ENCODE data around the gene ZNF48.

DNA sequence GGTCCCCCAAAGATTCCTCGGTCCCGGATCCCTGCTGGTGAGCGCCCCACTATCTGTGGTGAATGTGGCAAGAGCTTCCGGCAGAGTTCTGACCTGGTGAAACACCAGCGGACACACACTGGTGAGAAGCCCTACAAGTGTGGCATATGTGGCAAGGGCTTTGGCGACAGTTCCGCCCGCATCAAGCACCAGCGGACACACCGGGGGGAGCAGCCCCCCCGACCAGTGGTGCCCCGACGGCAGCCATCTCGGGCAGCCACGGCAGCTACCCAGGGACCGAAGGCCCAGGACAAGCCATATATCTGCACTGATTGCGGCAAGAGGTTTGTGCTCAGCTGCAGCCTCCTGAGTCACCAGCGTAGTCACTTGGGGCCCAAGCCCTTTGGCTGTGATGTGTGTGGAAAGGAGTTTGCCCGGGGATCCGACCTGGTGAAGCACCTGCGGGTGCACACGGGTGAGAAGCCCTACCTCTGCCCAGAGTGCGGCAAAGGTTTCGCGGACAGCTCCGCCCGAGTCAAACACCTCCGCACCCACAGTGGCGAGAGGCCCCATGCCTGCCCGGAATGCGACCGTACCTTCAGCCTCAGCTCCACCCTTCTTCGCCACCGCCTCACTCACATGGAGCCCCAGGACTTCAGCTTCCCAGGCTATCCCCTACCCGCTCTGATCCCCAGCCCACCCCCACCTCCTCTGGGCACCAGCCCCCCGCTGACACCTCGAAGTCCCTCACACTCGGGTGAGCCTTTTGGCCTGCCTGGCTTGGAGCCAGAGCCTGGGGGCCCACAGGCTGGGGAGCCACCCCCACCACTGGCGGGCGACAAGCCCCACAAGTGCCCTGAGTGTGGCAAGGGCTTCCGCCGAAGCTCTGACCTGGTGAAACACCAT lies 2.8 kb downstream of the ZNF48 start:
- TF ChIP-seq, protein P1, sequence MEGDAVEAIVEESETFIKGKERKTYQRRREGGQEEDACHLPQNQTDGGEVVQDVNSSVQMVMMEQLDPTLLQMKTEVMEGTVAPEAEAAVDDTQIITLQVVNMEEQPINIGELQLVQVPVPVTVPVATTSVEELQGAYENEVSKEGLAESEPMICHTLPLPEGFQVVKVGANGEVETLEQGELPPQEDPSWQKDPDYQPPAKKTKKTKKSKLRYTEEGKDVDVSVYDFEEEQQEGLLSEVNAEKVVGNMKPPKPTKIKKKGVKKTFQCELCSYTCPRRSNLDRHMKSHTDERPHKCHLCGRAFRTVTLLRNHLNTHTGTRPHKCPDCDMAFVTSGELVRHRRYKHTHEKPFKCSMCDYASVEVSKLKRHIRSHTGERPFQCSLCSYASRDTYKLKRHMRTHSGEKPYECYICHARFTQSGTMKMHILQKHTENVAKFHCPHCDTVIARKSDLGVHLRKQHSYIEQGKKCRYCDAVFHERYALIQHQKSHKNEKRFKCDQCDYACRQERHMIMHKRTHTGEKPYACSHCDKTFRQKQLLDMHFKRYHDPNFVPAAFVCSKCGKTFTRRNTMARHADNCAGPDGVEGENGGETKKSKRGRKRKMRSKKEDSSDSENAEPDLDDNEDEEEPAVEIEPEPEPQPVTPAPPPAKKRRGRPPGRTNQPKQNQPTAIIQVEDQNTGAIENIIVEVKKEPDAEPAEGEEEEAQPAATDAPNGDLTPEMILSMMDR (IDR thresholded peaks at IDR 0.05): no peak
- no peak for TF ChIP-seq POLR2A (IDR thresholded peaks at IDR 0.05)

Measured in esophagus squamous epithelium (tissue), 4 donors.